ENCODE measurements around the gene UNC13D. TPM values are rescaled to one million over a fixed set of nuclear protein-coding genes. Genes with fewer than 3 reads are reported as not detected.

UNC13D gene
- total RNA-seq, 1 experiment from 2014 or later = 9.0 TPM

- Mint-ChIP-seq H3K27ac (ENCODE audit: unreplicated experiment) (no peak overlapping the region), H3K4me3 (ENCODE audit: unreplicated experiment) (no peak overlapping the region), H3K27me3 (ENCODE audit: insufficient read depth, unreplicated experiment) (no peaks in the 10 kb centered on the region), H3K36me3 (ENCODE audit: insufficient read depth, unreplicated experiment) (peaks cover 11% of the 10 kb centered on the region), H3K9me3 (ENCODE audit: unreplicated experiment) (no peaks in the 10 kb centered on the region), H3K4me1 (ENCODE audit: low read depth, unreplicated experiment) (no peaks in the 10 kb centered on the region)
- ChIA-PET CTCF (no interaction called here), POLR2A (no interaction called here)
- no peaks in the 10 kb centered on the region for H3K27me3 ChIP-seq (replicated peaks; ENCODE audit: control insufficient read depth, insufficient read depth, low read length)
- intact Hi-C loops (cut with micrococcal nuclease; ENCODE audit: unreplicated experiment) = no loop called here
- no peaks in the 10 kb centered on the region for H3K9me3 ChIP-seq
- H3K4me1 ChIP-seq = no peaks in the 10 kb centered on the region
- no peak for TF ChIP-seq CTCF (IDR thresholded peaks at IDR 0.05; ENCODE audit: insufficient read depth in 1 of 2, low read depth in 1 of 2, low read length in 1 of 2, severe bottlenecking in 1 of 2, unreplicated experiment in 1 of 2)
- H3K4me3 ChIP-seq (ENCODE audit: low read depth, low read length) = no peak overlapping the region
- peaks cover 6% of the 10 kb centered on the region; the same call in 1 of the 2 replicates for H3K36me3 ChIP-seq (ENCODE audit: control insufficient read depth, insufficient read depth, low read length)
- no TSS peak for BruUV-seq (replicated peaks)
- no peak for DNase-seq
Measured at GRCh38 chr17:75819678-75820077, 24.5 kb downstream of the UNC13D start.

- Mint-ChIP-seq H3K9me3 (ENCODE audit: unreplicated experiment) (no peaks in the 10 kb centered on the region), H3K4me1 (ENCODE audit: low read depth, unreplicated experiment) (no peaks in the 10 kb centered on the region), H3K27ac (ENCODE audit: unreplicated experiment) (no peak overlapping the region), H3K4me3 (ENCODE audit: unreplicated experiment) (no peak overlapping the region), H3K27me3 (ENCODE audit: insufficient read depth, unreplicated experiment) (no peaks in the 10 kb centered on the region), H3K36me3 (ENCODE audit: insufficient read depth, unreplicated experiment) (peaks cover 13% of the 10 kb centered on the region)
- ChIA-PET POLR2A (no interaction called here), CTCF (no interaction called here)
- intact Hi-C loops (cut with micrococcal nuclease; ENCODE audit: unreplicated experiment) = no loop called here
- Histone ChIP-seq H3K4me3 (ENCODE audit: low read depth, low read length) (no peak overlapping the region), H3K36me3 (ENCODE audit: control insufficient read depth, insufficient read depth, low read length) (peaks cover 6% of the 10 kb centered on the region; the same call in 1 of the 2 replicates), H3K9me3 (no peaks in the 10 kb centered on the region), H3K4me1 (no peaks in the 10 kb centered on the region), H3K27me3 (replicated peaks; ENCODE audit: control insufficient read depth, insufficient read depth, low read length) (no peaks in the 10 kb centered on the region)
- DNase-seq = no peak
- TF ChIP-seq CTCF (IDR thresholded peaks at IDR 0.05; ENCODE audit: insufficient read depth in 1 of 2, low read depth in 1 of 2, low read length in 1 of 2, severe bottlenecking in 1 of 2, unreplicated experiment in 1 of 2) = no peak
- no TSS peak for BruUV-seq (replicated peaks)
Measured at GRCh38 chr17:75819116-75819515, 25.1 kb downstream of the UNC13D start.

- DNase-seq = no peak
- BruUV-seq (replicated peaks) = no TSS peak
- ChIA-PET POLR2A (no interaction called here), CTCF (interaction anchor here (1.2 kb wide), 1 partner anchor 8 kb away, joined by 4 read pairs; no protein-coding TSS in a partner anchor)
- Histone ChIP-seq H3K4me1 (no peaks in the 10 kb centered on the region), H3K27me3 (replicated peaks; ENCODE audit: control insufficient read depth, insufficient read depth, low read length) (no peaks in the 10 kb centered on the region), H3K4me3 (ENCODE audit: low read depth, low read length) (no peak overlapping the region), H3K9me3 (no peaks in the 10 kb centered on the region), H3K36me3 (ENCODE audit: control insufficient read depth, insufficient read depth, low read length) (peaks cover 6% of the 10 kb centered on the region)
- no peaks in the 10 kb centered on the region for H3K9me3 Mint-ChIP-seq (ENCODE audit: unreplicated experiment)
- intact Hi-C loops (cut with micrococcal nuclease; ENCODE audit: unreplicated experiment) = no loop called here
- H3K36me3 Mint-ChIP-seq (ENCODE audit: insufficient read depth, unreplicated experiment) = peaks cover 19% of the 10 kb centered on the region
- TF ChIP-seq CTCF (IDR thresholded peaks at IDR 0.05; ENCODE audit: insufficient read depth in 1 of 2, low read depth in 1 of 2, low read length in 1 of 2, severe bottlenecking in 1 of 2, unreplicated experiment in 1 of 2) = no peak
- H3K27ac Mint-ChIP-seq (ENCODE audit: unreplicated experiment) = no peak overlapping the region
- no peak overlapping the region for H3K4me3 Mint-ChIP-seq (ENCODE audit: unreplicated experiment)
- no peaks in the 10 kb centered on the region for H3K27me3 Mint-ChIP-seq (ENCODE audit: insufficient read depth, unreplicated experiment)
- H3K4me1 Mint-ChIP-seq (ENCODE audit: low read depth, unreplicated experiment) = no peaks in the 10 kb centered on the region
Measured at GRCh38 chr17:75818326-75818885, 25.8 kb downstream of the UNC13D start.
